Chondrocyte (in vitro differentiated cells): ENCODE results near the gene SETBP1. TPM values are rescaled to one million over a fixed set of nuclear protein-coding genes. Genes with fewer than 3 reads are reported as not detected.

Source experiments
- DNase-seq: peaks from one replicate; pipeline ENCODE4 v3.0.0; 2021; ENCODE audit warnings: mixed read lengths, low spot score
- H3K27ac Mint-ChIP-seq: one replicate; pipeline ENCODE4 v1.8.0; 2021; ENCODE audit warnings: mild to moderate bottlenecking, moderate library complexity, mixed read lengths; ENCODE audit not compliant: unreplicated experiment
- H3K27me3 Mint-ChIP-seq: 2 replicates; pipeline ENCODE4 v1.8.0; 2021; ENCODE audit warnings: low read depth, mixed read lengths
- H3K36me3 Mint-ChIP-seq: 2 replicates; pipeline ENCODE4 v1.8.0; 2021; ENCODE audit warnings: low read depth, mixed read lengths
- H3K4me1 Mint-ChIP-seq: 2 replicates; pipeline ENCODE4 v1.8.0; 2021; ENCODE audit warnings: low read depth, mild to moderate bottlenecking, mixed read lengths
- H3K4me3 Mint-ChIP-seq: one replicate; pipeline ENCODE4 v1.8.0; 2021; ENCODE audit warnings: mild to moderate bottlenecking, moderate library complexity, mixed read lengths; ENCODE audit not compliant: unreplicated experiment
- H3K9me3 Mint-ChIP-seq: 2 replicates; pipeline ENCODE4 v1.8.0; 2021; ENCODE audit warnings: low read depth, mixed read lengths
- CTCF ChIP-seq: fragments of 200-600 bp; sonication (generic); IDR thresholded peaks from 2 replicates; pipeline ENCODE4 v1.5.0; 2021; ENCODE audit warnings: antibody characterized with exemption, mild to moderate bottlenecking, moderate library complexity
- total RNA-seq: library from RNA; stranded (reverse); gene quantifications from 3 replicates; pipeline ENCODE4 v1.2.1, GENCODE V29; 2021

SETBP1 gene
- total RNA-seq, 1 donor from 2014 or later: 29.3 TPM

- no peaks in the 10 kb centered on the region for H3K9me3 Mint-ChIP-seq
- H3K36me3 Mint-ChIP-seq: peaks cover 2% of the 10 kb centered on the region
- H3K27me3 Mint-ChIP-seq: no peaks in the 10 kb centered on the region
- no peak for TF ChIP-seq CTCF
- no peak overlapping the region for H3K27ac Mint-ChIP-seq
- DNase-seq: no peak
- peaks cover 24% of the 10 kb centered on the region for H3K4me1 Mint-ChIP-seq
- H3K4me3 Mint-ChIP-seq: no peak overlapping the region
These were observed 169.3 kb downstream of the SETBP1 start for GRCh38 chr18:44850001-44850400.

- TF ChIP-seq CTCF: no peak
- peaks cover 24% of the 10 kb centered on the region for H3K4me1 Mint-ChIP-seq
- peaks cover 5% of the 10 kb centered on the region for H3K9me3 Mint-ChIP-seq
- DNase-seq: no peak
- peaks cover 2% of the 10 kb centered on the region for H3K36me3 Mint-ChIP-seq
- H3K27me3 Mint-ChIP-seq: no peaks in the 10 kb centered on the region
- H3K27ac Mint-ChIP-seq: no peak overlapping the region
- no peak overlapping the region for H3K4me3 Mint-ChIP-seq
These were observed 171.4 kb downstream of the SETBP1 start for GRCh38 chr18:44851856-44852621.

- Mint-ChIP-seq H3K27me3 (no peaks in the 10 kb centered on the region), H3K9me3 (peaks cover 5% of the 10 kb centered on the region), H3K4me1 (peaks cover 24% of the 10 kb centered on the region), H3K27ac (no peak overlapping the region), H3K4me3 (no peak overlapping the region), H3K36me3 (peaks cover 2% of the 10 kb centered on the region)
- TF ChIP-seq CTCF: no peak
- no peak for DNase-seq
These were observed 172.1 kb downstream of the SETBP1 start for GRCh38 chr18:44852818-44853217.

GRCh38 chr18:44853430-44853829 lies 172.7 kb downstream of the SETBP1 start:
- H3K27ac Mint-ChIP-seq: no peak overlapping the region
- no peak for DNase-seq
- H3K4me1 Mint-ChIP-seq: peaks cover 19% of the 10 kb centered on the region
- H3K4me3 Mint-ChIP-seq: no peak overlapping the region
- peaks cover 2% of the 10 kb centered on the region for H3K36me3 Mint-ChIP-seq
- no peaks in the 10 kb centered on the region for H3K27me3 Mint-ChIP-seq
- H3K9me3 Mint-ChIP-seq: peaks cover 5% of the 10 kb centered on the region
- TF ChIP-seq CTCF: no peak

GRCh38 chr18:44855681-44856080 lies 175.0 kb downstream of the SETBP1 start:
- TF ChIP-seq CTCF: no peak
- no peak overlapping the region for H3K27ac Mint-ChIP-seq
- no peak for DNase-seq
- H3K4me3 Mint-ChIP-seq: no peak overlapping the region
- peaks cover 2% of the 10 kb centered on the region for H3K36me3 Mint-ChIP-seq
- H3K4me1 Mint-ChIP-seq: peaks cover 14% of the 10 kb centered on the region
- peaks cover 5% of the 10 kb centered on the region for H3K9me3 Mint-ChIP-seq
- H3K27me3 Mint-ChIP-seq: no peaks in the 10 kb centered on the region
